ENCODE measurements around the gene SLC30A9. TPM values are rescaled to one million over a fixed set of nuclear protein-coding genes. Genes with fewer than 3 reads are reported as not detected.

SLC30A9 gene
- total RNA-seq, 1 donor from 2014 or later: 67.3 TPM

DNA sequence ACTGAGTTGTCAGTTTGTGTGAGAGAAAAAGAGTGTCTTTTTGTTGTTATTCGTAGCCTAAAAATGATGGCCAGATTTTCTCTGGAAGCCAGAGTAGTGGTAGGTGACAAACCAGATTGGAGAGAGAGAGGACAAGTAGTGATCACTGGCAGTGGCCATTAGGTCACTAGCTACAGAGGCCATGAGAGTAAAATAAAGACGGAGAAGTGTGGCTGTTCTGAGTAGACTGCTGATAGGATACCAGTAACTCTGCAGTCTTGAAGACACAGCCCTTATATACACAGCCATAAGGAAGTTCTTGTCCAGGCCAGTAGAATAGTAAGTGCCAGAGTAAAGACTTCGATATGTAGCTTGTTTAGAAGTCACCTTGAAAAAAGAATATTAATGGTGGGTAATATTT is 7.7 kb downstream of the SLC30A9 start:
- H3K9me3 Mint-ChIP-seq (ENCODE audit: low read depth): no peaks in the 10 kb centered on the region
- H3K27me3 Mint-ChIP-seq: no peaks in the 10 kb centered on the region
- peaks cover 5% of the 10 kb centered on the region for H3K4me1 Mint-ChIP-seq (ENCODE audit: low read depth)
- H3K27ac Mint-ChIP-seq: no peak overlapping the region
- TF ChIP-seq, protein P1, sequence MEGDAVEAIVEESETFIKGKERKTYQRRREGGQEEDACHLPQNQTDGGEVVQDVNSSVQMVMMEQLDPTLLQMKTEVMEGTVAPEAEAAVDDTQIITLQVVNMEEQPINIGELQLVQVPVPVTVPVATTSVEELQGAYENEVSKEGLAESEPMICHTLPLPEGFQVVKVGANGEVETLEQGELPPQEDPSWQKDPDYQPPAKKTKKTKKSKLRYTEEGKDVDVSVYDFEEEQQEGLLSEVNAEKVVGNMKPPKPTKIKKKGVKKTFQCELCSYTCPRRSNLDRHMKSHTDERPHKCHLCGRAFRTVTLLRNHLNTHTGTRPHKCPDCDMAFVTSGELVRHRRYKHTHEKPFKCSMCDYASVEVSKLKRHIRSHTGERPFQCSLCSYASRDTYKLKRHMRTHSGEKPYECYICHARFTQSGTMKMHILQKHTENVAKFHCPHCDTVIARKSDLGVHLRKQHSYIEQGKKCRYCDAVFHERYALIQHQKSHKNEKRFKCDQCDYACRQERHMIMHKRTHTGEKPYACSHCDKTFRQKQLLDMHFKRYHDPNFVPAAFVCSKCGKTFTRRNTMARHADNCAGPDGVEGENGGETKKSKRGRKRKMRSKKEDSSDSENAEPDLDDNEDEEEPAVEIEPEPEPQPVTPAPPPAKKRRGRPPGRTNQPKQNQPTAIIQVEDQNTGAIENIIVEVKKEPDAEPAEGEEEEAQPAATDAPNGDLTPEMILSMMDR (IDR thresholded peaks at IDR 0.05; ENCODE audit: unreplicated experiment): no peak
- no peak overlapping the region for H3K4me3 Mint-ChIP-seq (ENCODE audit: low read depth)
- H3K36me3 Mint-ChIP-seq (ENCODE audit: insufficient read depth): peaks cover 3% of the 10 kb centered on the region
- no peak for DNase-seq (ENCODE audit: low spot score, unreplicated experiment)

DNA sequence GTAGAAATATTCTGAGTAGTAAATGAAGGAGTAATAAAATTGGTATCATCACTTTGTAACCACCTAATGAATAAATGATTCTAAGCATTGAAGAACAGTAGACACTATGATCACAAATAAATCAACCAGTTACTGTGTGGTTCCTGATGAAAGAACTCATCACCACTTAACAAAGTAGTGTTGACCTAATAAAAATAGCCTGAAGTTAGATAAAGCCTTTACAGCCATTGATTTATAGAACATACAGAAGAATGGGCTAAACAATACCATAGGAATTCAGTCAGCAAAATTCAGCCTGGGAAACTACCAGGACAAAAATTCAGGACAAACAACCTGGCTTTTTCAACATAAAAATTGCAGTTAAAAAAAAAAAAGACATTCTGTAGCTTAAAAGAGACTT is 9.0 kb downstream of the SLC30A9 start:
- Mint-ChIP-seq H3K4me1 (ENCODE audit: low read depth) (peaks cover 5% of the 10 kb centered on the region), H3K9me3 (ENCODE audit: low read depth) (no peaks in the 10 kb centered on the region), H3K36me3 (ENCODE audit: insufficient read depth) (peaks cover 5% of the 10 kb centered on the region), H3K27me3 (no peaks in the 10 kb centered on the region), H3K27ac (peak overlapping the region; percentile 27), H3K4me3 (ENCODE audit: low read depth) (no peak overlapping the region)
- DNase-seq (ENCODE audit: low spot score, unreplicated experiment): no peak
- TF ChIP-seq, protein P1 (IDR thresholded peaks at IDR 0.05; ENCODE audit: unreplicated experiment): no peak

DNA sequence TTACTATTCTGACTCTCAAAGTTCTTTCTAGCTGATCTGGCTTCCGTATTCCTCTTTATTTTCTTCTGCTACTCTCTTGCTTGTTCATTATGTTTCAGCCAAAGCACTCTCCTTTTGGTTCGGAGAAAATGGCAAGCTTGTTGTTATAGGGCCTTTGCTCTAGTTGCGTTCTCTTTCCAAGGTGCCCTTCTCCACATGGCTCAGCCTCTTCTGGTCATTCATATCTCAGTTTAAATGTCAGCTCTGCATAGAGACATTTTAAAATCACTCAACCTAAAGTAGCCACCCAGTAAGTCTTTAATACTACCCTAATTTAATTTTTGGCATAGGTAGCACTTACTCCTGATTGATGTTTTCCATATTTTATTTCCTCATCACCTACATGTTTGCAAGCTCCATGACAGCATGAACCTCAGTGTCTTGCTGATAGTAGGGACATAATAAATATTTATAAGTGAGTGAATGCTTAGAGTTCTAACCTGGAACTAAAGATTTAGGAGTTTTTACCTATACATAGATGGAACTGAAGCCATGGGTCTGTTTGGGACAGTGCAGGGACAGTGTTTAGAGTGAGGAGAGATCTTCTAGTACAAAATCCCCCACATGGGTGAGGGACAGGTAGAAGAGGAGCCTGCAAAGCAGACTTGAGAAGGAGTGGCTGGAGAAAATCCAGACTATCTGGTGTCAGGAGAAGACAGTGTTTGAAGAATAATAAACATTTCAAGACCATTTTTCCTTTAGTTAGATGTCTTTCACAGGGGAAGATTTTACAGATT is 17.9 kb downstream of the SLC30A9 start:
- Mint-ChIP-seq H3K4me1 (ENCODE audit: low read depth) (no peaks in the 10 kb centered on the region), H3K27ac (no peak overlapping the region), H3K9me3 (ENCODE audit: low read depth) (no peaks in the 10 kb centered on the region), H3K4me3 (ENCODE audit: low read depth) (no peak overlapping the region), H3K36me3 (ENCODE audit: insufficient read depth) (peaks cover 13% of the 10 kb centered on the region), H3K27me3 (no peaks in the 10 kb centered on the region)
- DNase-seq (ENCODE audit: low spot score, unreplicated experiment): no peak
- TF ChIP-seq, protein P1 (IDR thresholded peaks at IDR 0.05; ENCODE audit: unreplicated experiment): no peak

DNA sequence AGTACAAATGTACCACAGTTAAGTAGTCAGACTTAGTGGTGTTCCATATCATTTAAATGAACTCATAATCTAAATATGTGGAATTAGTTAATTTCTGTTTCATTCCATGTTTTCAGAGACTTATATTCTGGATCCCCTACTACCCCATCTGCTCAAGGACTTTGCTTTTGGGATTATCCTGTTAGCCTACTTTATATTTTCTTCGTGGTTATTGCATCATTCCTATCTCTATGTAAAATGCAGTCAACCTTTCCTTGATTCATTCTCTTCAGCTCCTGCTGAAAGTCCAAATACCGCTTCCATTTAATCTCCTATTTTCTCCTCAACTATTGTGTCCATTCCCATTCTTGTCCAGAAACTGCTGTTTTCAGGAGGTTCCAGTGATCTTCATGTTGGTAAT is 25.1 kb downstream of the SLC30A9 start:
- no peaks in the 10 kb centered on the region for H3K27me3 Mint-ChIP-seq
- peaks cover 2% of the 10 kb centered on the region for H3K4me1 Mint-ChIP-seq (ENCODE audit: low read depth)
- H3K36me3 Mint-ChIP-seq (ENCODE audit: insufficient read depth): peaks cover 3% of the 10 kb centered on the region
- DNase-seq (ENCODE audit: low spot score, unreplicated experiment): no peak
- H3K4me3 Mint-ChIP-seq (ENCODE audit: low read depth): no peak overlapping the region
- no peak overlapping the region for H3K27ac Mint-ChIP-seq
- TF ChIP-seq, protein P1 (IDR thresholded peaks at IDR 0.05; ENCODE audit: unreplicated experiment): no peak
- H3K9me3 Mint-ChIP-seq (ENCODE audit: low read depth): no peaks in the 10 kb centered on the region

DNA sequence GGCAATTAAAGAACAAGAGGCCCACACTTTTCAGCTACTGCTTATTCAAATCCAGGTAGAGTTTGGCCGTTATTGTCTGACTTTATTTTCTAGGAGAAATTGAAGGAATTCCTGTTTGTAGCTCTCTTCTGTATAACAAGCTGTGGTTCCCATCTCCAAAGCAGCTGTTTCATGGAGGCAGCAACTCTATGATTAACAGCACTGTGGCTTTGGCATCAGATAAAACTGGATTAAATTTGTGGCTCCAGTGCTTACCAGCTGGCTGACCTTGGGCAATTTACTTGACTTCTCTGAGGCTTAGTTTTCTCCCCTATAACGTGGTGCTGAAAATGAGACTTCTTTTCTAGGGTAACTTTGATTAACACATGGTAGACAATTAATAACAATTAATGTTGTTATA is 28.1 kb downstream of the SLC30A9 start:
- DNase-seq (ENCODE audit: low spot score, unreplicated experiment): no peak
- Mint-ChIP-seq H3K27me3 (no peaks in the 10 kb centered on the region), H3K4me1 (ENCODE audit: low read depth) (peaks cover 2% of the 10 kb centered on the region), H3K27ac (no peak overlapping the region), H3K36me3 (ENCODE audit: insufficient read depth) (peaks cover 12% of the 10 kb centered on the region), H3K9me3 (ENCODE audit: low read depth) (no peaks in the 10 kb centered on the region), H3K4me3 (ENCODE audit: low read depth) (no peak overlapping the region)
- TF ChIP-seq, protein P1 (IDR thresholded peaks at IDR 0.05; ENCODE audit: unreplicated experiment): no peak

Data from progenitor cell of endocrine pancreas (in vitro differentiated cells).